Activated CD4-positive, alpha-beta T cell treated with anti-CD3 and anti-CD28 coated beads for 4 hours (primary cell): ENCODE data around the gene EEFSEC.

Experiments
- DNase-seq, 2 donors: peaks; one replicate each; pipeline ENCODE4 v3.0.0-alpha.2; 2020

Gene EEFSEC

DNA sequence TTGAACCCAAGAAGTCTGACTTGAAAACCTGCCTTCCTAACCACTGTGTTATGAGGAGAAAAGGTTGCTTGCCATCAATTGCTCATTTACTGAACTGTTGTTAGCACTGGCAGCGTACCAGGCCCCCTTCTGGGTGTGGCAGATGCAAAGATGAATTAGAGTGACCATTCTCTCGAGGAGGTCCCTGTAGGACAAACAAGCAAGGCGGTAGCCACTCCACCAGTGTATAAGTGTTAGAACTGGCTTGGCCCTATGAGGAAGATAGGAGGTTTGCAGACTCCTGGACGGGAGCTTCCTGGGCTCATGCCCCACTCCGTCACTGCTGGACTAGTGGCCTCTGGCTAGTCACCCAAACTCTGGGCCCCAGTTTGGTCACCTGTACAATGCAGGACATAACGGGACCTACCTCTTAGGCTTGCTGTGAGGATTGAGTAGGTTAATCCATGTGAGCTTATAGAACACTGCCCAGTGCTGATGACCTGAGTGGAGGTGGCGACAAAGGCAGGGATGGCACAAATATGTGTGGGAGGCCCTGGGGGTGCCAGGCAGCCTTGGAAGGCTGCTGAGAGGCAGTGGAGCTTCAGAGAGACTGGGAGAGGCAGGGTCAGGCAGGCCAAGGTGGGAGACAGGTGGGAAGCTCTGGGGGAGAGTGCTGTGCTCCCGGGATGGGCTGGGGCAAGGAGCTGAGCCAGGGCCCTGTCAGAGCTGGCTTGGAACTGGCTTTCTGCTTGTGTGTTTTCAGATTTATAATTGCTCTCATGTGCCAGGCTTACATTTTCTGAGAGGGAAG lies 167.5 kb downstream of the EEFSEC start:
- no peak for DNase-seq

- DNase-seq = no peak
These were observed 168.1 kb downstream of the EEFSEC start for GRCh38 chr3:128321418-128321817.

DNA sequence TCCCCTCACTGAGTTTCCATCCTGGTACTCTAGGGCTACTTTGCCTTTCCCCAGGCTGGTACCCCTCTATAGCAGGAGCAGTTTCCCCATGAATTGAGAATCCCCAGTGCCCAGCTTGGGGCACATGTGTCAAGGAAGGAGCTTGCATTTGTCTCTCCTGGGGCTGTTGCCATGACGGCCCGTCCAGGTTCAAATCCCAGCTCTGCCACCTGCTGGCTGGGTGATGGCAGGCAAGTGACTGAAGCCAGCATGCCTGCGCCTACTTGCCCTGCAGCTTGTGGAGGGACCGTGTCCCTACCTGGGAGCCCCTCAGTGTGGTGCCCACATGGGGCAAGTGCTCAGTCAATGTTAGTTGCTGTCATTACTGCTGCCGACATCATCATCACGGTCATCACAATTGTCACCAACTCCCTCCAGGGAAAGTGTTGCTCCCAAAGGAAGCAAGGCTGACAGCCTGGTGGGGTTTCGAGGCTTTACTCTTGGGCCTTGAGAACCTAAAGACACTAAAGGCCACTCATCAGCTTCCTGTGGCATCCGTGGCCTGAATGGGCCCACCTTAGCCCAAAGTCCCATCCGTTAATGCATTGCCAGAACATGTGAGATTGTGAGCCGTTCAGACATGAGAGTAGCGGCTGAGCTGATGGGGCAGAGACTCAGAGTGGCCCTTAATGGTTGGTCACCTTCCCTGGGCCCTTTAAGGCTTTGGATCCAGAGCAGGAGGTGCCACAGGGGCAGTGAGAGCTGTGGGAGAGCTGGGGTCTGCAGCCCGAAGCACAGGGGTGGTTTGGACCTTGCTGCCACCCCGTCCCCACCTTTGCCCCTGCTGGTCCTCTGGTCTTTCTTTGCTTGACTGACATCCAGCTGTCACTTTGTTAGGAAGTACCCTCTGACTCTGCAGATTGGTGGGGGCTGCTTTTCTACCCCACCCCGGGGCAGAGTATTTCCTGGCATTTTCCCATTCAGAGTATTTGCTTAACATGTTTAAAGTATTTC lies 169.0 kb downstream of the EEFSEC start:
- DNase-seq = peak; percentile 57 to 64

- DNase-seq = no peak
These were observed 170.2 kb downstream of the EEFSEC start for GRCh38 chr3:128323206-128324081.

DNA sequence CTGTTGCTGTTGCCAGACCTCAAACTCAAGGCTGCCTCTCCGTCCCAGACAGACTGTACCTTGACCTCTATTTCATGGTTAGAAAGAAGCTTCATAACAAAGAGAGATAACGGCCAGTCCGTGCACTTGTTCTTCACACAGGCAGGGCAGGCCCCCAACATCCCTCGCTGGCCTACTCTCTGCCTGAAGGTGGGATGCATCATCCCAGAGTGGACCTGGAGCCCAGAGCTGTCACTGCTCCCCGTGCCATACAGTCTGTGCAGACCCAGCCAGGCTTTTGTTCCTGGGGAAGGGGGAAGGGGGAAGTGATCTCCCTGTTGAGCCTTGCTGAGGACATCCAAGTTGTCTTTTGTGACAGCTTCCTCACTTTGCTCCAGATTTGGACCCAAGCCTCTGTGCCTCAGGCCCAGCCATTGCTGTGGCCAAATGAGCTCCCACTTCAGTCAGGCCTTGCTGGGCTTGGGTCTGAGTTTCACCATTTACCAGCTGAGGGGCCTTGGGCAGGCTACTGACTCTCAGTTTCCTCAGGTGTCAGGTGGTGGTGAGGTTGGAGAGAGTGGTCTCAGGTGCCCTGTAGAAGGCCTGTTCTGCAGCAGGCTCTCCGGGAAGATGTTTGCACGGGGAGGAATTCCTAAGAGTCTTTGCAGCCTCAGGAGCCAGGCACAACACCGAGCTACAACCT lies 171.8 kb downstream of the EEFSEC start:
- DNase-seq = no peak

GRCh38 chr3:128326051-128326823 lies 173.0 kb downstream of the EEFSEC start:
- no peak for DNase-seq

- DNase-seq = no peak
These were observed 174.3 kb downstream of the EEFSEC start for GRCh38 chr3:128327606-128328031.

GRCh38 chr3:128328546-128329458 lies 175.5 kb downstream of the EEFSEC start:
- no peak for DNase-seq

- no peak for DNase-seq
These were observed 176.4 kb downstream of the EEFSEC start for GRCh38 chr3:128329491-128330213.

- DNase-seq = no peak
These were observed 177.0 kb downstream of the EEFSEC start for GRCh38 chr3:128330214-128330842.

GRCh38 chr3:128334086-128334645 lies 180.9 kb downstream of the EEFSEC start:
- DNase-seq = no peak

DNA sequence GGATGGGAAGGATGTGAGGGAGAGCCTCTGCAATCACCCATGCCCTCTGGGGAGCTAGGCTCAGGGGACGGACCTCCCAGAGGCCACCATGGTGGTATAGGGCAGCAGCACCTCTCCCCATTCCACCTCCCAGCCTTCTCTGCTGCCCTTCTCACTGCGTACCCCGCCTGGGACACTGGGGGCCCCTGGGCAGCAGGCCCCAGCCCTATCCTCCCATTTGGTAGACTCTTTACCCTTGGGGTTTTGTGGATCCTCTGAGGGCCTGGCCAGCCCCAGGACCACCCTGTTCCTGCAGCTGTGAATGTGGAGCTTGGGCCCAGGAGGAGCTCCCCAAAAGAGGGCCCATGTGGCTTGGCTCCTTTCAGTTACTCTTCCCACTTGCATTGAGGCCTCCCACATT lies 181.5 kb downstream of the EEFSEC start:
- DNase-seq = no peak

DNA sequence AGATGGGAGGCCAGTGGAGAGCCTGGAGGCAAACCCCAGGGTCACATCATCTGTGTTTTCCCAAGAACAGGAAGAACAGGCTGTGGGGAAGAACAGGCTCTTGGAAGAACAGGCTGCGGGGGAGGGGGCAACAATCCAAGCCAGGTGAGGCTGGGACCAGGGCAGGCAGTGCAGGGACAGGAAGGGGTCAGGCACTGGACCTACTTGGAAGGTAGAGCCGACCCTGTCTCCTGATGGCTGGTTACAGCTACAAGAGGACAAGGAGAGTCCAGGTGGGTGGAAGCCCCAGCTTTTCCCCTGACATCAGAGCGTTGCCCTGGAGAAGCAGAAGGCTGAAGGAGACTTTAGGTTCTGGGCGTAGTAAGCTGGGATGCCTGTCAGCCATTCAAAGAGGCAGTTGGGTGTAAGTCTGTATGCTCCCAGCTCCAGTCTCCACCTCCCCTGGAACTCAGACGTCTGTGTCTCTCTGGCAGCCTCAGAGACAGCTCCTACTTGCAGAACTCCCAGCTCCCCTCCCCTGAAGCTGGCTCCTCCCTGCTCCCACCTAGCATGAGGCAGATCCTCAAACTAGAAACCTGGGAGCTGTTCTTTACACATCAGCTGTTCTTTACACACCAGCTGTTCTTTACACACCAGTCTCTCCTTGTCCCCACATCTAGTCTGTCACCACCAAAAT lies 182.5 kb downstream of the EEFSEC start:
- no peak for DNase-seq

GRCh38 chr3:128336337-128337156 lies 183.3 kb downstream of the EEFSEC start:
- no peak for DNase-seq

DNA sequence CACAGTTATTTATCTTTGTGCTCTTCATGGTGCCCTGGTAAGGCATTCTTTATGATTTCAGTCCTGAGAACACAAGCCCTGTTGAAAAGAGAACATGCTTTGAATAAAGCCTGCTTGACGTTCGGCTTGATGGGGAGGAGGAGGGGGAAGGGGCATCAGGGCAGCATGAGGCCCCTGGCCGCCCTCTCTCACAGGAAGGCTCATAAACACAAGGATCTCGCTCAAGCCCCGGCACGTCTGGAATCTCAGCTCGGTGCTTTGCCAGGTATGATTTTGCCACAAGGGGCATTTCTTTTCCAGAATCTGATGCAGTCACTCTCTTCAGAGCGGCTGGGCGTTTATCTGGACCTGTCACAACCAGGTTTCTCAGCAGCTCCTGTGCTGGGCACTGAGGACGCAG lies 184.0 kb downstream of the EEFSEC start:
- DNase-seq = no peak

- DNase-seq = no peak
These were observed 185.5 kb downstream of the EEFSEC start for GRCh38 chr3:128338536-128339330.
